ENCODE data around the gene PRR23C. TPM values are rescaled to one million over a fixed set of nuclear protein-coding genes. Genes with fewer than 3 reads are reported as not detected.

Gene PRR23C
- total and polyA plus RNA-seq, 2 experiments from 2014 or later, result not detected

DNA sequence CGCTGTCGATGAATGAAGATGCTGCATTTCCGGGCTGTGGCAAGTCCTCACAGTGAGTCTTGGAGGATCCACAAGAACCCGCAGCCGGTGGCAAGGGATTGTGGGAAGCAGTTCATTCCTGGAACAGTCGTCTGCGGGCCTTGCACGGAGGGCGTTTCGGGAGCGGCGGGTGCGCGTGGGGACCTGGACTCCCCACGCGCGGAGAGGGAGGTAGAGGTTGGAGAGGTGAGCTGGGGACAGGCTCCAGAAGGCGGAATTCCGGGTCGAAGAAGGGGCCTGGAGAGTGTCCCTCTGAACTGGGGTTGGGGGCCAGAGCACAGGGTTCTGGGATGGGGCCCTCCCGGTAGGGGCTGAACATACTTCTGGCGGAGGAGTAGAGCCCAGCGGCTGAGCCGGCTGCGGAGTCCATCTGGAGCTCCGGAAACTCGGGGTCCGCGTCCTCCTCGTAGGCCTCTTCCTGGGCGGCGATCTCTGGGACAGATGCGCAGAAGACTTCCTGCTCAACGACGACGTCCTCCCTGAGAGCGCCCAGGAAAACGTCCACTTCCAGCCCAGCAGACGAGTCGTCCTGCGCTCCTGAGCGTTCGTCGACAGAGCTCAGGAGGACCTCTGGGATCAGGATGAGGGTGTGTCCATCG is 39.2 kb downstream of the PRR23C start (continued):
- TF ChIP-seq, protein P1, sequence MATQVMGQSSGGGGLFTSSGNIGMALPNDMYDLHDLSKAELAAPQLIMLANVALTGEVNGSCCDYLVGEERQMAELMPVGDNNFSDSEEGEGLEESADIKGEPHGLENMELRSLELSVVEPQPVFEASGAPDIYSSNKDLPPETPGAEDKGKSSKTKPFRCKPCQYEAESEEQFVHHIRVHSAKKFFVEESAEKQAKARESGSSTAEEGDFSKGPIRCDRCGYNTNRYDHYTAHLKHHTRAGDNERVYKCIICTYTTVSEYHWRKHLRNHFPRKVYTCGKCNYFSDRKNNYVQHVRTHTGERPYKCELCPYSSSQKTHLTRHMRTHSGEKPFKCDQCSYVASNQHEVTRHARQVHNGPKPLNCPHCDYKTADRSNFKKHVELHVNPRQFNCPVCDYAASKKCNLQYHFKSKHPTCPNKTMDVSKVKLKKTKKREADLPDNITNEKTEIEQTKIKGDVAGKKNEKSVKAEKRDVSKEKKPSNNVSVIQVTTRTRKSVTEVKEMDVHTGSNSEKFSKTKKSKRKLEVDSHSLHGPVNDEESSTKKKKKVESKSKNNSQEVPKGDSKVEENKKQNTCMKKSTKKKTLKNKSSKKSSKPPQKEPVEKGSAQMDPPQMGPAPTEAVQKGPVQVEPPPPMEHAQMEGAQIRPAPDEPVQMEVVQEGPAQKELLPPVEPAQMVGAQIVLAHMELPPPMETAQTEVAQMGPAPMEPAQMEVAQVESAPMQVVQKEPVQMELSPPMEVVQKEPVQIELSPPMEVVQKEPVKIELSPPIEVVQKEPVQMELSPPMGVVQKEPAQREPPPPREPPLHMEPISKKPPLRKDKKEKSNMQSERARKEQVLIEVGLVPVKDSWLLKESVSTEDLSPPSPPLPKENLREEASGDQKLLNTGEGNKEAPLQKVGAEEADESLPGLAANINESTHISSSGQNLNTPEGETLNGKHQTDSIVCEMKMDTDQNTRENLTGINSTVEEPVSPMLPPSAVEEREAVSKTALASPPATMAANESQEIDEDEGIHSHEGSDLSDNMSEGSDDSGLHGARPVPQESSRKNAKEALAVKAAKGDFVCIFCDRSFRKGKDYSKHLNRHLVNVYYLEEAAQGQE (IDR thresholded peaks at IDR 0.05; ENCODE audit: unreplicated experiment), result no peak
- no peak for TF ChIP-seq ZNF114 (CRISPR knock-in tag; IDR thresholded peaks at IDR 0.05)
- TF ChIP-seq EZH2phosphoT487 (IDR thresholded peaks at IDR 0.05; ENCODE audit: unreplicated experiment), result no peak
- TF ChIP-seq JUNB (IDR thresholded peaks at IDR 0.05; ENCODE audit: unreplicated experiment), result no peak
- no peak for TF ChIP-seq ETS1 (IDR thresholded peaks at IDR 0.05)
- no peak for TF ChIP-seq STAT1 (IDR thresholded peaks at IDR 0.05; ENCODE audit: unreplicated experiment)
- no peak for TF ChIP-seq EZH2 (IDR thresholded peaks at IDR 0.05; ENCODE audit: low read depth, unreplicated experiment)
- TF ChIP-seq POLR2AphosphoS5 (IDR thresholded peaks at IDR 0.05; ENCODE audit: low read depth), result no peak
- no peak for TF ChIP-seq NANOG (IDR thresholded peaks at IDR 0.05; ENCODE audit: borderline replicate concordance)

GRCh38 chr3:138995706-138996105 is 49.0 kb downstream of the PRR23C start:
- H3K4me2 ChIP-seq, result no peak overlapping the region
- no peak overlapping the region for H2AFZ ChIP-seq
- H3K79me2 ChIP-seq (replicated peaks; ENCODE audit: insufficient read depth), result no peaks in the 10 kb centered on the region
- DNase-seq (ENCODE audit: low spot score), result no peak
- no peak overlapping the region for H3K27ac Mint-ChIP-seq
- peaks cover 2% of the 10 kb centered on the region for H3K27me3 Mint-ChIP-seq (ENCODE audit: insufficient read depth, low read depth, poor library complexity)
- no peak overlapping the region for H3K4me3 ChIP-seq
- ATAC-seq, result no peak
- H3K4me1 Mint-ChIP-seq, result no peaks in the 10 kb centered on the region
- no peaks in the 10 kb centered on the region for H3F3A ChIP-seq (replicated peaks; ENCODE audit: low read depth)
- H3K36me3 Mint-ChIP-seq (ENCODE audit: low read depth), result no peaks in the 10 kb centered on the region
- H4K20me1 ChIP-seq (replicated peaks; ENCODE audit: insufficient read depth), result no peaks in the 10 kb centered on the region
- H3K27me3 ChIP-seq (ENCODE audit: insufficient read depth), result no peaks in the 10 kb centered on the region
- no peaks in the 10 kb centered on the region for H3K9me2 ChIP-seq (ENCODE audit: insufficient read depth)
- no peaks in the 10 kb centered on the region for H3K4me1 ChIP-seq (ENCODE audit: insufficient read depth)
- no peak overlapping the region for H3K4me3 Mint-ChIP-seq
- no peak overlapping the region for H3K27ac ChIP-seq (ENCODE audit: low read depth)
- peaks cover 3% of the 10 kb centered on the region; the same call in 1 of the 3 replicates for H3K9me3 Mint-ChIP-seq
- H3K36me3 ChIP-seq (ENCODE audit: insufficient read depth), result no peaks in the 10 kb centered on the region
- TF ChIP-seq ZNF114 (CRISPR knock-in tag; IDR thresholded peaks at IDR 0.05) (no peak), EZH2phosphoT487 (IDR thresholded peaks at IDR 0.05; ENCODE audit: unreplicated experiment) (no peak), NANOG (IDR thresholded peaks at IDR 0.05; ENCODE audit: borderline replicate concordance) (no peak), ETS1 (IDR thresholded peaks at IDR 0.05) (no peak), POLR2AphosphoS5 (IDR thresholded peaks at IDR 0.05; ENCODE audit: low read depth) (no peak), CREB1 (CRISPR knock-in tag; IDR thresholded peaks at IDR 0.05; ENCODE audit: low read depth) (no peak), JUNB (IDR thresholded peaks at IDR 0.05; ENCODE audit: unreplicated experiment) (no peak), EZH2 (IDR thresholded peaks at IDR 0.05; ENCODE audit: low read depth, unreplicated experiment) (no peak), ZNF331 (CRISPR knock-in tag; IDR thresholded peaks at IDR 0.05; ENCODE audit: low read depth) (no peak)
- TF ChIP-seq, protein P2, sequence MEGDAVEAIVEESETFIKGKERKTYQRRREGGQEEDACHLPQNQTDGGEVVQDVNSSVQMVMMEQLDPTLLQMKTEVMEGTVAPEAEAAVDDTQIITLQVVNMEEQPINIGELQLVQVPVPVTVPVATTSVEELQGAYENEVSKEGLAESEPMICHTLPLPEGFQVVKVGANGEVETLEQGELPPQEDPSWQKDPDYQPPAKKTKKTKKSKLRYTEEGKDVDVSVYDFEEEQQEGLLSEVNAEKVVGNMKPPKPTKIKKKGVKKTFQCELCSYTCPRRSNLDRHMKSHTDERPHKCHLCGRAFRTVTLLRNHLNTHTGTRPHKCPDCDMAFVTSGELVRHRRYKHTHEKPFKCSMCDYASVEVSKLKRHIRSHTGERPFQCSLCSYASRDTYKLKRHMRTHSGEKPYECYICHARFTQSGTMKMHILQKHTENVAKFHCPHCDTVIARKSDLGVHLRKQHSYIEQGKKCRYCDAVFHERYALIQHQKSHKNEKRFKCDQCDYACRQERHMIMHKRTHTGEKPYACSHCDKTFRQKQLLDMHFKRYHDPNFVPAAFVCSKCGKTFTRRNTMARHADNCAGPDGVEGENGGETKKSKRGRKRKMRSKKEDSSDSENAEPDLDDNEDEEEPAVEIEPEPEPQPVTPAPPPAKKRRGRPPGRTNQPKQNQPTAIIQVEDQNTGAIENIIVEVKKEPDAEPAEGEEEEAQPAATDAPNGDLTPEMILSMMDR (conservative IDR thresholded peaks at IDR 0.05; ENCODE audit: low read depth in 2 of 2), result no peak
- TF ChIP-seq, protein P1 (IDR thresholded peaks at IDR 0.05; ENCODE audit: unreplicated experiment), result no peak

Data from GM23338 (cell line).